GM12891 (cell line): Measurements from ENCODE around the gene LRP1B.

Experiments used
- PAX5 ChIP-seq: IDR thresholded peaks from 2 replicates; pipeline ENCODE4 v1.6.1; 2011; ENCODE audit warnings: low read length, moderate library complexity, mild to moderate bottlenecking; ENCODE audit not compliant: insufficient read depth, severe bottlenecking
- POLR2A ChIP-seq: IDR thresholded peaks from 2 replicates; pipeline ENCODE4 v1.6.1; 2011; ENCODE audit warnings: low read depth, low read length, control low read depth
- POLR2AphosphoS5 ChIP-seq: IDR thresholded peaks from 2 replicates; pipeline ENCODE4 v1.6.1; 2011; ENCODE audit warnings: low read depth, low read length, control low read depth
- SPI1 ChIP-seq: IDR thresholded peaks from 2 replicates; pipeline ENCODE4 v1.6.1; 2011; ENCODE audit warnings: low read depth, low read length, control low read depth
- TAF1 ChIP-seq: IDR thresholded peaks from 2 replicates; pipeline ENCODE4 v1.6.1; 2011; ENCODE audit warnings: low read depth, low read length, control low read depth

GRCh38 chr2:141957321-141957720 is 173.5 kb downstream of the LRP1B start:
- TF ChIP-seq POLR2A = no peak
- TF ChIP-seq POLR2AphosphoS5 = no peak
- TF ChIP-seq TAF1 = no peak
- no peak for TF ChIP-seq SPI1
- no peak for TF ChIP-seq PAX5
